Mesenteric fat pad (tissue), 1 donor: ENCODE results near the gene NCKAP5L. TPM values are rescaled to one million over a fixed set of nuclear protein-coding genes. Genes with fewer than 3 reads are reported as not detected.
A peak's percentile ranks its signal among the peaks of the same experiment; 100 is the strongest.
"Not testable (repeated sequence)": the region's sequence is repeated elsewhere in the genome, so short reads cannot be mapped to it uniquely, and the experiment has no call there.

Source experiments
- DNase-seq: peaks from one replicate; pipeline ENCODE4 v3.0.0-alpha.2; 2020; ENCODE audit warnings: low spot score
- total RNA-seq: library from RNA; stranded (reverse); fragmentation: NEBNext Ultra II Directional; extraction: Animal tissue kit (Norgen Biotek cat#: 25700); gene quantifications from one replicate; pipeline ENCODE4 v1.2.1, GENCODE V29; 2021
- donor health status: DM: yes; HTN: yes; CAD: no.

NCKAP5L gene
- total RNA-seq, 1 donor from 2014 or later: 44.3 TPM

DNA sequence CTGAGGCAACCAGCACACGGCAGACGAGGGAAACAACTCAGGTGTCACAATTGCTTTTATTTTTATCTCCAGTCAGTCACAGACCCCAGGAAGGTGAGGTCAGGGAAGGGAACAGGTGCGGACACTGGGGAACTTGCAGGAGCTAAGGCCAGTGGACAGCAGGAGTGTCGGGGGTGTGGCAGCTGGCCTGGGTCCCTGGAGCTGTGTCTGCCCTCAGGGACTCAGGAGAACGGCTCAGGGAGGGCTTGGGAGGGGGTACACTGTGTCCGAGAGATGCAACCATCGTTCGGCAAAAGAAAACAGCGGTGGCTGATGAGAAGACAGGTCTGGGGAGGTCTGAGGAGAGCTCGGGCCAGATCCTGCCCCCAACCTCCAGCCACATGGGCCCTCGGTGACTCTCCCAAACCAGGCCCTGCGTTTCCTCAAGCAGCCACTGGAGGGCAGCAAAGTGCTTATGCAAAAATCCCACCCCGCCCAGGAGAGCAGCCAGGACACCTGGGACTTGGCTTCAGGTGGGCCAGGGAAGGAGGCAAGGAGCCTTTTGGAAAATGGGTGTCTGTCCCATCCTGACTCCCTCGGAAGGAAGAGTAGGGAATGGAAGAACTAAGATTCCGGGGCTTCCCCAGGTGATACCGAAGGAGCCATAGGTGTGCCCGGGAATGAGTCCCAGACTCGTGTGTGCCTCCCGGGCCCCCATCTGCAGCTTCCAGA lies 38.8 kb upstream of the NCKAP5L start:
- DNase-seq: no peak

DNA sequence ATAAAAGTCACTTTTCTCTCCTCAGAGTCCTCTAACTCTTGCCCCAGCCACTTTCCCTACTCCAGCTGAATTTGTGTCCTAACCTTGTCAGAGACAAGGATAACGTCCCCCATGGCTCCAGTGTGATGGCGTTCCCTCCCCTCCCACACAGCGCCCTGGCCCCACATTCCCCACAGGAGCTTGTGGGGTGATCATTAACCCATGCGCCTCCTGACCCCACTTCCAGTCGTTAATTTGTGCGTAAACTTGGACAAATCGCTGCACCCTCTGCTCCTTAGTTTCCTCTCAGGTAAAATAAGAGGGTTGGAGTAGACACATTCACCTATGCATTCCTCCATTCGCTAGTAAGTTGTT lies 37.5 kb upstream of the NCKAP5L start:
- no peak for DNase-seq

DNA sequence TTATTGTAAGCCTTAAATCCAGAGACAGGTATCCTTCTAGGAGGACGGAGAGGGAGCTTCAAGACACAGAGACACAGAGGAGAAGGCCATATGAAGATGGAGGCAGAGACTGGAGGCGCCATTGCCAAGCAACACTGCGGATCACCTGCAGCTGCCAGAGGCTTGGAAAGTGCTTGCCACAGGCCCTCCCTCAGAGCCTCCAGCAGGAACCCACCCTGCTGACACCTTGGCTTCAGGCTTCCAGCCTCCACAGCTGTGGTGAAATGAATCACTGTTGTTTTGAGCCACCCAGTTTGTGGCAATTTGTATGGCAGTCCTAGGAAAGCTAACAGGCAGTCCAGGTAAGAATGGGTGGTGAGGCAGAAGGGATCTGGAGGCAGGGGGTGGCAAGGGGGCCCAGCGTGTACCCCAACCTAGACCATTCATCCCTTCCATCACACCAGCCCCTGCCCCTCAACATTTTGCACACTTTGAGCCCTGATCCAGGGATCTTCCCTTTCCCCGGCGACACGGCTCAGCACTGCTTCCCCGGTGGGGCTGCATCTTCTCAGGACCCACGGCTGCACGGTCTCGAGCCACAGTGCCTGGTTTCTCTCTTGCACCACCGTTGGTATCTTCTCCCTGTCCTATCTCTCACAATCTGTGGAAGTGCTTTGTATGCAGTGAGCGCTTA lies 37.0 kb upstream of the NCKAP5L start:
- peak; percentile 68 for DNase-seq

DNA sequence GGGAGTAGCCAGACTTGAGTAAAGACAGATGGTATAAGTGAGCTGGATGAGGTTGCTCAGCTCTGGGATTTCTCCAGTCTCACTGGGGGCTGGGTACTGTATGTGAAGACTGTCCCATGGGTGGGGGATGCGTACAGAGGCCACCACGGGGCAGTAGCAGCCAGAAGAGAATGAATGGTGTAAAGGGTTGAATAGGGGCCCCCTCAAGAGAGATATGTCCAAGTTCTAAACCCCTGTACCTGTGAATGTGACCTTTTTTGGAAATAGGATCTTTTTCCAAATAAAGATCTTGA lies 36.5 kb upstream of the NCKAP5L start:
- no peak for DNase-seq

DNA sequence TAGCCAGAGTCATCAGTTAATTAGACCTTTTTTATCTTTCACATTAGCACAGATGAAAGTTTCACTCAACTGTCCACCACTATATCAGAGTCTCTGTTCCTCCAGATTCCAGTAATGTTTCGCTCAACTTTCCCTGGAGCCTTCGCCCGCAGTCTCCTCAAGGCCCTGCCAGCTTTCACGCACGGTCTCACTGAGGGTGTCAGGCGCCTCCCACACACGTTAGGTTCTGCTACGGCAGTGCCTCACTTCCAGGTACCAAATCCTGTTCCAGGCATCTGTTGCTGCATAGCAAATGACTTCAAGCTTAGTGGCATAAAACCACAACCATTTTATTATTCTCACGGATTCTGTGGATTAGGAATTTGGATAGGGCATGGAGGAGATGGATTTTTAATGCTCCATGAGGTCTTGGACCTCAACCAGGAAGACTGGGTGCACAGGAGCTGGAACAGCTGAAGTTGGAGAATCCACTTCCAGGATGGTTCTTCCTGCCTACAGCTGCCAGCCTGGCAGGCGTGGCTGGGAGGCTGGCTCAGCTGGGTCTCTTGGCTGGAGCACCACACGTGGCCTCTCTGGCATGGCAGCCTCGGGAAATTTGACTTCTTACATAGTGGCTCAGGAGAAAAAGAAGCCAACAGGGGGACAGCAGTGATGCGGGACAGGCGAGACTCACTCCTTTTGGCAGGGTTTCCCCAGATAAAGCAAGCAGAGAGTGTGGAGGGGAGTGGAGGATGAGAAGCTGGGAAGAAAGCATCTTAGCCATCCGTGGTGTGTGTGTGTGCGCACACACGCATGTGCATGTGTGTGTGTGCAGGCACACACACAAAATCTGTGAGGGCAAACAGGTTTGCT lies 36.0 kb upstream of the NCKAP5L start:
- no peak for DNase-seq

DNA sequence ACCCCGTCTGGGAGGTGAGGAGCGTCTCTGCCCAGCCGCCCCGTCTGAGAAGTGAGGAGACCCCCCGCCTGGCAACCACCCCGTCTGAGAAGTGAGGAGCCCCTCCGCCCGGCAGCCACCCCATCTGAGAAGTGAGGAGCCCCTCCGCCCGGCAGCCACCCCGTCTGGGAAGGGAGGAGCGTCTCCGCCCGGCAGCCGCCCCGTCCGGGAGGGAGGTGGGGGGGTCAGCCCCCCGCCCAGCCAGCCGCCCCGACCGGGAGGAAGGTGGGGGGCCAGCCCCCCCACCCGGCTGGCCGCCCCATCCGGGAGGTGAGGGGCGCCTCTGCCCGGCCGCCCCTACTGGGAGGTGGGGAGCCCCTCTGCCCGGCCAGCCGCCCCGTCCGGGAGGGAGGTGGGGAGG lies 32.7 kb upstream of the NCKAP5L start:
- DNase-seq: not testable (repeated sequence)

DNA sequence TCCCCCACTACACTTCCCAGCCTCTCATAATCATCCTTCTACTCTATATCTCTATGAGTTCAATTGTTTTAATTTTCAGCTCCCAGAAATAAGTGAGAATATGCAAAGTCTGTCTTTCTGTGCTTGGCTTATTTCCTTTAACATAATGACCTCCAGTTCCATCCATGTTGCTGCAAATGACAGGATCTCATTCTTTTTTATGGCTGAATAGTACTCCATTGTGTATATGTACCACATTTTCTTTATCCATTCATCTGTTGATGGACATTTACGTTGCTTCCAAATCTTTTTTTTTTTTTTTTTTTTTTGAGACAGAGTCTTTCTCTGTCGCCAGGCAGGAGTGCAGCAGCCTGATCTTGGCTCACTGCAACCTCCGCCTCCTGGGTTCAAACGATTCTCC lies 27.7 kb upstream of the NCKAP5L start:
- DNase-seq: not testable (repeated sequence)

DNA sequence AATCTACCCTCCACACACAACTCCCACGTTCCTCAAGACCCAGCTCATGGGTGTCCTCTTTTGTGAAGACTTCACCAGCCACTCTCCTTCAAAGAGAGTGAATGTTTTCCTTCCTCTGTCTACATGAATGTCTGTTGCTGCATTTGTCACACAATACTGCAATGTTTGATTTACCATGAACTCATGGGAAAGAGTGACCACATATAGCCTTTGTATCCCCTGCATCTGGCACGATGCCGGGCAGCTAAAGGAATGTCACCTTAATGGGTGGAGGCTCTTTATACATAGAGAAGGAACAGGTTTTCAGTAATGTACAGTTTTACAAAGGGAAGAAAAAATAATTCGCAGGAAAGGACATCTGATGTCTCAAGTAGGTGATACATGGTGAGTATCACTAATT lies 26.8 kb upstream of the NCKAP5L start:
- DNase-seq: no peak

DNA sequence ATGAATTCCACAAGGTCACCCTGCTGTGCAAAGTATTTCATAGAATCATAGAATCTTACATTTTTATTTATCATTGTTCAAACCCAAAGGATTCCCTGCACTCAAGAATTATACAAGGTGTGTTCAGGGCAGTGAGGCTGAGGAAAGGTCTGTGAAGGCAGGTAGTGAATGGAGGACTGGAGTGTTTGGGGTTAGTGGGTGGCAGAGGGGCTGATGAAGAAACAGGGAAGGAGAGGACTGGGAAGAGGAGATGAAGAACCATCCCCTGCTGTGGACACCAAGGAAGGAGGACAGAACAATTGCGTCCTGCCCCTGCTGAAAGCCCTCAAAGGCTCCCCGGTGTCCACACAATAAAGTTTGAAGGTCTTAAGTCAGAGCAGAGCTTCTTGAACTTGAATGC lies 25.5 kb upstream of the NCKAP5L start:
- DNase-seq: no peak

DNA sequence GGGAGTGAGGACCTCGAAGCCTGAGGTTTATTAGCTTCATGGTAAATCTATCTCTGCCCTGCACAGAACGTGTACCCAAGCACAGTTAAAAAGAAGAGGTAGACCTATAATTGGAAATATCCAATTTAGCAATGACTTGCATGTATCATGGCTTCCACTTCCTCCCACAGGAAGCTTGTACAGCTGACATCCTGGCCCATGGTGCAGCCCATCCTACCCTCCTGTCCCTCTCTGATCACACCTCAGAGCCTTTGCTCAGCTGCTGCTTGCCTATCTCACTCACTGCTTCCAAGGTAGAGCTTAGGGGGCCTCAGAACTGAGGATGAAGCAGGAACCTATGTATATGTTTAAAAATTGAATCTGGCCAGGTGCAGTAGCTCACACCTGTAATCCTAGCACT lies 18.9 kb upstream of the NCKAP5L start:
- peak; percentile 35 for DNase-seq

DNA sequence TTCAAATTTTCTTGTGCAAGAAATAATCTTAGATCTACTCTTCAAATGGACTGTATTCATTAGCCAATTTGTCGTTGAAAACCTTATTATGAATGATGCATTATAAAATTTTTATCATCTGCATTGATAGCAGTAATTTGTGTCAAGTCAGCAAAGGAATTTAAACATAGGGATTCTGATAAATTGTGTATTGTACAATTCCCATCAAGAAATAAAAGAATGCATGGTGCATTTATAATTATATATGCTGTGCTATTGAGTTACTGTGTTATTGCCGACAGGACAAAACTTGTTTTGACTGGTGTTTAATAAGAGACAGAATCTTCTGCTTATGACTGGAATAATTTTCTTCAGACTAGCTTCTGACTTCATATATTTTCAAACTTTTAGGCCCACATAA lies 17.8 kb upstream of the NCKAP5L start:
- DNase-seq: no peak

DNA sequence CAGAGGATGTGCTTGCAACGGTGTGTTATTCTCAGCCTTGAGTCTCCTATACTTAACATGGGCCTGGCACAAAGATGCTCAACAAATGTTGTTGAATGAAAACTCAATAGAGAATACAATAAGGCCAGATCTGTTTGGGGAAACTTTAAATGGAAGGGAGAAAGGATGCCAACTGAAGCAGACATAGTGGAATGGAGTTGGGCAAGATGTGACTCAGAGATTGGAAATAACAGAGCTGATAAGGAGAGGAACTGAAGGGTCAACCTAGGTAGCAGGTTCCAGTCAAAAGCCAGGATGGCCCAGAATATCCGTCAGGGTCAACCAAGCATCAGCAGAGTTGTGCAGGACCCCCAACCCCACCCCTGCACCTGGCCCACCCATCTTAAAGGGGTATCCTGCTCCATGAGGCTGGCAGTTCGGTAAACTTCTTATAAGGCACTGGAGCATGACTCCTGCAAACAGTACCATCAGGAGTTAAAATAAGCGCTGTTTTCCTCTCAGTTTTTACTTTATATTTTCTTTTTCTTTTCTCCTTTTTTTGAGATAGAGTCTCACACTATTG lies 15.7 kb upstream of the NCKAP5L start:
- no peak for DNase-seq

DNA sequence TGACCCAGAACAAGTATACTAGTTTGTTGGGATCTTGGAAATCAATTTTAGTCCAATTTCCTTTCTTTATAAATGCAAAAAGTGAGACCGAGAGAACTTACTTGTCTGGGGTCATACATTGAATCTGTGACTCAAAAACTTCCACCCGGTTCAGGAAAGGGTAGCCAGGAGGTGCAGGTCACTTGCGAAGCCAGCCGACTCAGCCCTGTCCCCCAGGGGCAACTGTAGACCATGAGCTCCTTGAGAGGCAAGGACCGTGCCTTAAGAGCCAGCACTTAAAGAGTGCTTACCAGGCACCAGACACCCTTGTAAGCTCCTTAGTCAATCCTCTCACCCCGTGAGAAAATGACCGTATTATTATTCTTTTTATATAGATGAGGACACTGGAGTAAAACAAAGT lies 15.2 kb upstream of the NCKAP5L start:
- no peak for DNase-seq

DNA sequence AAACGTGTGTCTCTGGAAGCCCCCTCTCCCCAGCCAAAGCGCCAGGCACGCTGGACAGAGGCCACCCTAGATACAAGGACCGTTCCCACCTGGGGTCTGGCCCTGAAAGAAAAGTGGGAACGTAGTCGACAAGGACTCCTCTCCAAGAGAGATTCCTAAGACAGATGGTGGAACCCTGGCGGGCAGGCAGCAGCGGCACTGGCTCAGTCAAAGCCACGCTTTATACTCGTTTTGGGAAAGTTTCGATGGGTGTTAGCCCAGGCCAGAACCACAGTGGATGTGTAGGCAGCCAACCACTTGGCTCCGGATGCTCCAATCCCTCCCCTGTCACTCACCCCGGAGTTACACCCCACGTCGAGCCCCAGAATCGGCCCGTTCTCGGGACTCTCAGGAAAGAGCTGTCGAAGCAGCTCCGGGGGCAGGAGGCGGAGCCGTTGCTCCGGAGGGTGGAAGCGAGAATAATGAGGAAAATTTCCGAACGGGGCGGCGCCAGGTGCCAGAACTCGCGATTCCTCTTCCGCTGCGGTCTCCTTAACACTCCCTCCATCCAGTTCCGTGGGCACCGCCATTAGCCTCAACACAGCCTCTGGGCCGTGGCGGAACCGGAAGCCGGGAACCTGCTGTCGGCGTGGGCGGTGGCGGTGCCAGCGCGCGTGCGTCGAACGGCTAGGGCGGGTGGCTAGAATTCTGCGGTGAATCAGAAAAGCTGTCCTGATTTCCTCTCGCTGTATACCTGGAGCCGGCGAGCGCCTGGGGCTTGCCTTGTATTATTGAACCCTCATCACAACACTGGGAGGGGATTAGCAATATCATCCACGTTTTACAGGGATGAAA lies 14.5 kb upstream of the NCKAP5L start, which contains the start of gene BCDIN3D:
TSS of gene BCDIN3D (minus strand) at position 588 of the 834 bp plus-strand sequence. CDS start at position 569, 19 bp downstream.
- peak; percentile 97 for DNase-seq

DNA sequence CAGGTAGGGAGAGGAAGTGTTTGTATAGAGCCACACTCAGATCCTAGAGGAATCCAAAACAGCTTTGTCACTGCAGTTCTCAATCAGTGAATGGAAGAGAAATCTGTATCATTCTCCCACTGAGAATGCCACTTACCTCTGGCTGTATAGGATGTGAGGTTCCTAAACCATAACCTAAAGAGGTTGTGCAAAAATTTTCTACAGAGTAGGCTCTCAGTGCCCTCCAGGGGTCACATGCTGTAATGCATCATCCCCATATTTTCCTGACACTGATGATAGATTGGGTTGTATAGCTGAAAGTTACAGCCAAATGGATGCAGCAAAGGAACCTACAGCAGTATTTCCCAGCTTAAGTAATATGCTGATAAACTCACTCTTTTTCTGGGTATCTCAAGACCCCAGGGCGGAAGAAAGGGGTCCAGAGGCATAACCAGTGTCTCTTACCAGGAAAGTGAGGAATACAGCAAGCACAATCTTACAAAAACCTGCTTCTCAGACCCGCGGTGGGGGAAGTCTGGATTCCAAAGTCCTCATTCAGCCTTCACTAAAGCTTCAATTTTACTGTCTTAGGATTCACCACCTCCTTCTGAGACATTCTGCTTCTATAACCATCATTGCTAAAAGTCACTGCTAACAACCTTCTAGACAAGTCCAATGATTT lies 10.9 kb upstream of the NCKAP5L start:
- no peak for DNase-seq

DNA sequence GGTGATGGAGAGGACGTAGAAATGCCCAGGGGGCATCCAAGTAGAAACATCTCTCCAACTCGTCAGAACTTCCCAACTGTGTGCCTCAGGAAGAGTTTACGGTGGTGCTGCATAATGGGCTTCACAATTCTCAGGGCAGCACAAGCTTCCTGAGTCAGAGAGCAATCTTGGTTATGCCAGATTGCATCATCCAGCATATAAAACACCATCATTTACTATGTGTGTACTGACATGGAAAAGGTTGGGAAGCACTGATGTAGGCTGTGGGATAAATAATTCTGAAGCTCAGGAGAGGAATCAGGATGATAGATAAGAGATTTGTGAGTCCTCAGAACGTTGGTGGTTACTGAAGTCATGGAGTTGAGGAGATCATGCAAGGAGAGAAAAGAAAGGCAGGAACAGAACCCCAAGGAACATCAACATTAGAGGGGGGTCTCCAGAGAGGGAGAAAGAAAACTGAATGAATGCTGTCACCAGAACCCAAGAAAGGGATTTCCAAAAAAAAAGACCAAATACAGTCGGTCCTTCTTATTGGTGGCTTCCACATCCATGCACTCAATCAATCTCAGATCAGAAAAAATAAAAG lies 4.7 kb upstream of the NCKAP5L start:
- no peak for DNase-seq

DNA sequence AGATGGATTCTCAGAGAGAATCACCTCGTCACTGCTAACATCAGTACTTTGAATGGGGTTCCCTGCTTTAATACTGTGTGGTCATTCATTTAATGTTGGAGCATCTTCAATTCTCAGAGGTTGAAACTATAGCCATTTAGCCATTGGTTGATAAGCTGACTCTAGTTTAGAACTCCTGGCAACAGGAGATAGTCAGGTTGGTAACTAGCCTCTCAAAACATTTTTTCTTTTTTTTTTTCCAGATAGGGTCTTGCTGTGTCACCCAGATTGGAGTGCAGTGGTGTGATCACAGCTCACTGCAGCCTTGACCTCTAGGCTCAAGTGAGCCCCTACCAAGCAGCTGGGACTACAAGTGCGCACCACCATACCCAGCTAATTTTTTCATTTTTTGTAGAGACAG lies 3.5 kb upstream of the NCKAP5L start:
- DNase-seq: no peak

DNA sequence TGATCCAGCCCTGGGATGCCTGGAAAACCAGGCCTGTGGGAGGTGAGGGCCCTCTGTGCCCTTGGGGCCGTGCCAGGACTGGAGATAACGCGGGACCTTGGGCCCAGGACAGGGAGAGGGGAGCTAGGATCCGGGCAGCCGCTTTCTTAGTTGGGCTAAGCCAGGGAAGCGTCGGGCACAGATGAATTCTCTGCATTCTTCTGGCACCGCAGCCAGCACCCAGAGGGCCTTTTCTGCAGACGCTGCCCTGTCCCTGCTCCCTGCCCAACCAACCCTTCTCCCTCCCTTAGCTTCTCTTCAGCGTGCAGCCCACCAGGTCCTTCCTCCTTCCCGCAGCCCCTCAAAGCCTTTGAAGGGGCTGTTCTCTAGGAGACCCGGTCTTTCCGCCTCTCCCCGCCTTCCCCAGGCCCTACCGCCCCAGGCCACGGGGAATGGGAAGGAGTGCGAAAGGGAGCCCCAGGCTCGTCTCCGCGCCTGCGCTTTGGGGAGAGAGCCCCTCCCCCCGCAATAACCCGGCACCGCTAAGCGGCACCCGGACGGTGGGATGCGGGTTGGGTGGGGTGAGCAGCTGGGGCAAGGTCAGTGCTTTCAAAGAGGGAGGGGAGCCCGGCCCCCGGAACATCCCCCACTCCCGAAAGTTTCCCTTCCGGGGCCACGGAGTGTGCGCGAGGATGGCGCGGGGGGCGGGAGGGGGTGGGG lies 663 bp downstream of the NCKAP5L start:
- no peak for DNase-seq

DNA sequence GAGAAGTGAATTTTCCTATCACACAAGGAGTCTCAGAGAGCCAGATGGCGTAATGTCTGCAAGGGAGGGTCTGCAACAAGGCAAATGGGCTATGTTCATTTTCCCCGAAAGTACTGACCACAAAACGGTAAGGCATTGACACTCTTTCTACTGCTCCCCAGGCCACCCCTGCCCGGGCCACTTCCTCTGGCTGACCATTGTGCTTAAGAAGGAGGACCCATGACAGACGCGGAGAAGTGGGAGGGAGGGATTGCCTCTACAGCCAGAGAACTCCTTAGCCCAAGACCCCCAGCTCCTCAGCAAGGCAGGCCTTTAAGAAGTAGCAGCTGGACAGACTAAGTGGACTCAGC lies 1.2 kb downstream of the NCKAP5L start:
- DNase-seq: no peak

DNA sequence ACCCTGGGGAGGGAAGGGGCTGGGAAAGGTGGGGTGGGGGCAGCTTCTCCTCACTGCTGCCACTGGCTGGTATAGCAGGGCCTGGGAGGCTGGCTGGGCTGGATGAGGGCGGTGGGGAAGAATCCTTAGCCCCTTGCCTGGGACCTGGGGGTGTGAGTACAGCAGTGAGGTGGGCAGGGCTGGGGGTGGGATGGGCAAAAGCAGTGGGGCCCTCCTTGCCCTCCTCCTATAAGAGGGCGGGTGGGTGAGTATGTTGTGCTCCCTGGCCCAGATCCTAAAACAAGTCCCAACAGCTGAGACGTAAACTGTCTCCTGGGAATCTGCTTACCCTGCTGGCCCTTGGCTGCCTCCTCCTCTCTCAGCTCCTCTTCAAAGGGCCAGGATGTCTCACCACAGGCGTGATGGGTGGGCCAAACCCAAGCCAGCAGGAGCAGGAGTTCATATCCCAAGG lies 2.2 kb downstream of the NCKAP5L start:
- peak; percentile 75 for DNase-seq
